Activated naive CD8-positive, alpha-beta T cell treated with anti-CD3 and anti-CD28 coated beads, Interleukin-2, amount 10 ng/mL, durations not matched to agents 7 days and 5 days (primary cell): ENCODE results near the gene RAB24. TPM values are rescaled to one million over a fixed set of nuclear protein-coding genes. Genes with fewer than 3 reads are reported as not detected.
"Not testable (repeated sequence)": the region's sequence is repeated elsewhere in the genome, so short reads cannot be mapped to it uniquely, and the experiment has no call there.

Experiments
- ATAC-seq: fragments of 150-1000 bp; cut with Tn5 transposase; one replicate; pipeline ENCODE4 v1.10.0; 2021; ENCODE audit warnings: low read depth, moderate library complexity
- POLR2A ChIA-PET: fragments of 350-600 bp; sonication (Branson Sonifier 250); formaldehyde crosslinking; loops from one replicate; lab custom pipeline; 2021; ENCODE audit warnings: antibody characterized with exemption; lab: Charles Lee
- DNase-seq: peaks from one replicate; pipeline ENCODE4 v3.0.0; 2021
- H3K27ac Mint-ChIP-seq: one replicate; pipeline ENCODE4 v1.8.0; 2022; ENCODE audit warnings: mild to moderate bottlenecking, mixed read lengths
- H3K27me3 Mint-ChIP-seq: one replicate; pipeline ENCODE4 v1.8.0; 2022; ENCODE audit warnings: mild to moderate bottlenecking, moderate library complexity, mixed read lengths
- H3K36me3 Mint-ChIP-seq: one replicate; pipeline ENCODE4 v1.8.0; 2021; ENCODE audit warnings: mild to moderate bottlenecking, mixed read lengths
- H3K4me1 Mint-ChIP-seq: one replicate; pipeline ENCODE4 v1.8.0; 2021; ENCODE audit warnings: mixed read lengths
- H3K4me3 Mint-ChIP-seq: one replicate; pipeline ENCODE4 v1.8.0; 2022; ENCODE audit warnings: mild to moderate bottlenecking, moderate library complexity, mixed read lengths
- H3K9me3 Mint-ChIP-seq: one replicate; pipeline ENCODE4 v1.8.0; 2021; ENCODE audit warnings: mixed read lengths
- total RNA-seq, 2 experiments: library from RNA; stranded (reverse); gene quantifications; one replicate each; pipeline ENCODE4 v1.2.3, GENCODE V29; 2021

Gene RAB24
- total RNA-seq, 2 experiments from 2014 or later: 39.0 to 46.6 TPM

- H3K36me3 Mint-ChIP-seq: peaks cover 18% of the 10 kb centered on the region
- POLR2A ChIA-PET: no interaction called here
- ATAC-seq: no peak
- no peak for DNase-seq
- H3K9me3 Mint-ChIP-seq: no peaks in the 10 kb centered on the region
- no peak overlapping the region for H3K4me3 Mint-ChIP-seq
- H3K4me1 Mint-ChIP-seq: peaks cover 9% of the 10 kb centered on the region
- no peak overlapping the region for H3K27ac Mint-ChIP-seq
- no peaks in the 10 kb centered on the region for H3K27me3 Mint-ChIP-seq
Measured at GRCh38 chr5:177260961-177261360, 42.6 kb downstream of the RAB24 start.

DNA sequence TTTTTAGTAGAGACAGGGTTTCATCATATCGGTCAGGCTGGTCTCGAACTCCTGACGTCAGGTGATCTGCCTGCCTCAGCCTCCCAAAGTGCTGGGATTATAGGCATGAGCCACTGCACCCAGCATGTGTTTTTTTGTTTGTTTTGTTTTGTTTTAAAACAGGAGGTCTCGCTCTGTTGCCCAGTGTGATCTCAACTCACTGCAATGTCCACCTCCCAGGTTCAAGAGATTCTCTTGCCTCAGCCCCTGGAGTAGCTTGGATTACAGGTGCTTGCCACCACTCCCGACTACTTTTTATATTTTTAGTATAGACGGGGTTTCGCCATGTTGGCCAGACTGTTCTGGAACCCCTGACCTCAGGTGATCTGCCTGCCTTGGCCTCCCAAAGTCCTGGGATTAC, 44.8 kb downstream of the RAB24 start:
- Mint-ChIP-seq H3K4me1 (peaks cover 14% of the 10 kb centered on the region), H3K36me3 (peaks cover 22% of the 10 kb centered on the region)
- not testable (repeated sequence) for H3K27ac Mint-ChIP-seq, H3K9me3 Mint-ChIP-seq, H3K27me3 Mint-ChIP-seq, DNase-seq, ATAC-seq, H3K4me3 Mint-ChIP-seq
- POLR2A ChIA-PET: interaction anchor here (0.6 kb wide), 1 partner anchor 906 kb away, joined by 4 read pairs; no protein-coding TSS in a partner anchor

- Mint-ChIP-seq H3K9me3 (no peaks in the 10 kb centered on the region), H3K4me1 (peaks cover 14% of the 10 kb centered on the region)
Measured at GRCh38 chr5:177256296-177256695, 47.2 kb downstream of the RAB24 start.

GRCh38 chr5:177253252-177253651, 50.3 kb downstream of the RAB24 start:
- ATAC-seq: no peak
- Mint-ChIP-seq H3K36me3 (peaks cover 30% of the 10 kb centered on the region), H3K27ac (no peak overlapping the region), H3K4me1 (peaks cover 9% of the 10 kb centered on the region), H3K9me3 (no peaks in the 10 kb centered on the region), H3K4me3 (no peak overlapping the region), H3K27me3 (no peaks in the 10 kb centered on the region)
- POLR2A ChIA-PET: no interaction called here
- no peak for DNase-seq

More at GRCh38 chr5:177256296-177256695, 47.2 kb downstream of the RAB24 start:
- H3K27ac Mint-ChIP-seq: peak overlapping the region; percentile 11
- no peak overlapping the region for H3K4me3 Mint-ChIP-seq
- H3K36me3 Mint-ChIP-seq: peaks cover 33% of the 10 kb centered on the region
- H3K27me3 Mint-ChIP-seq: no peaks in the 10 kb centered on the region
- POLR2A ChIA-PET: no interaction called here
- DNase-seq (no peak), ATAC-seq (no peak)

Other genes starting within 250 kb of the RAB24 start
- gene FGFR4, start 216.8 kb downstream of the RAB24 start, total RNA-seq: 1 to 10 TPM; 1.9 to 2.3 TPM
- 100 to 1,000 TPM in 1 of 2 experiments, 10 to 100 TPM in 1; 96.2 to 101 TPM for gene NSD1, start 169.9 kb downstream of the RAB24 start, total RNA-seq
- gene PRELID1, start 80 bp upstream of the RAB24 start, total RNA-seq: 100 to 1,000 TPM; 104 TPM
- 10 to 100 TPM; 85.0 to 94.0 TPM for gene MXD3, start 8.2 kb upstream of the RAB24 start, total RNA-seq
- gene LMAN2, start 47.9 kb upstream of the RAB24 start, total RNA-seq: 100 to 1,000 TPM; 110 to 116 TPM
- 100 to 1,000 TPM; 113 to 124 TPM for gene RGS14, start 54.2 kb upstream of the RAB24 start, total RNA-seq
- gene SLC34A1, start 80.7 kb upstream of the RAB24 start, total RNA-seq: 1 to 10 TPM; 1.9 to 2.1 TPM
- not detected for gene PFN3, start 96.9 kb upstream of the RAB24 start, total RNA-seq
- 1 to 10 TPM; 2.2 to 2.8 TPM for gene F12, start 105.8 kb upstream of the RAB24 start, total RNA-seq
- gene GRK6, start 123.0 kb upstream of the RAB24 start, total RNA-seq: 100 to 1,000 TPM; 181 to 186 TPM
- 10 to 100 TPM; 10.0 to 10.6 TPM for gene PRR7, start 143.1 kb upstream of the RAB24 start, total RNA-seq
- gene DBN1, start 169.9 kb upstream of the RAB24 start, total RNA-seq: 10 to 100 TPM; 82.5 to 87.0 TPM
- 10 to 100 TPM; 51.6 to 60.6 TPM for gene PDLIM7, start 193.9 kb upstream of the RAB24 start, total RNA-seq
- 1 to 10 TPM; 3.7 to 6.0 TPM for gene DOK3, start 206.1 kb upstream of the RAB24 start, total RNA-seq
- gene DDX41, start 213.2 kb upstream of the RAB24 start, total RNA-seq: 100 to 1,000 TPM; 132 to 135 TPM